NCI-H2029 (cell line): ENCODE data around the gene CXCL5.

Source experiments
- DNase-seq: peaks from one replicate; lab custom pipeline; 2025; lab: John Stamatoyannopoulos, UW

CXCL5 gene

DNA sequence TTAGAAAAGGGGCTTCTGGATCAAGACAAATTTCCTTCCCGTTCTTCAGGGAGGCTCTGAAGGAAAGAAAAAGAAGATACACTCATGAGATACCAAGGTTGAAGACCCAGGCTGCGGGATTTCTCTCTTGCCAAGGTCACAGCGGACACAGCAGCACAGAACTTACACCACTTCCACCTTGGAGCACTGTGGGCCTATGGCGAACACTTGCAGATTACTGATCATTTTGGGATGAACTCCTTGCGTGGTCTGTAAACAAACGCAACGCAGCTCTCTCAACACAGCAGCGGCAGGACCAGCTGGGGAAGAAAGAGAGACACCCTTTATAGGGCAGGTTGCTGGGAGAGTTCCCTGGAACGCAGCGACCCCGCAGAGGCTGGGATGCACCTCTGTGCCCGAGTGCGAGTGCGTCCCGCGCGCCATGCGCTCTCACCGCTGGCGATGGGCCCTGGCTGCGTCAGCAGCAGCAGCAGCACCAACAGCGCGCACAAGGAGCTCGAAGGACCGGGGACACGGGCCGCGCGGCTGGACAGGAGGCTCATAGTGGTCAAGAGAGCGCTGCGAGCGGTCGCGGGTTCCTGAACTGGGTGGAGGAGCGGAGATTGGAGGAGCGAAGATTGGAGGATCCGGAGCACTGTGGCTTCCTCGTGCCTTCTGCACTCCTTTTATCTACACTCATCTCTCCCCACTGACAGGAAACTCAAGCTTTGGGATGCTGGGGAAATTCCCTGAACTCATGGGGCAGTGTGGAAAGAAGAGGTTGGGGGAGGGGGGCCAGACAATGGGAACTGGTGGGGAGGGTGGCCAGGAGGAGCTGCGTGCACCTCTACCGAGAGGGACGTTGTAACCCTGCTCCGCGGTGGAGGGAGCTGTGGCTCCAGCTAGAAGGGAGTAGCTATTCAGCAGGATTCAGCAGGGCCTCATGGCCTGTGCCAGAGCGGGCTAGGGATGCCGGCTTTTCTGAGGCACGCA lies at the start of gene CXCL5:
TSS of gene CXCL5 (minus strand) at position 638 of the 972 bp plus-strand sequence. CDS start at position 542, 96 bp downstream.
- DNase-seq = no peak

DNA sequence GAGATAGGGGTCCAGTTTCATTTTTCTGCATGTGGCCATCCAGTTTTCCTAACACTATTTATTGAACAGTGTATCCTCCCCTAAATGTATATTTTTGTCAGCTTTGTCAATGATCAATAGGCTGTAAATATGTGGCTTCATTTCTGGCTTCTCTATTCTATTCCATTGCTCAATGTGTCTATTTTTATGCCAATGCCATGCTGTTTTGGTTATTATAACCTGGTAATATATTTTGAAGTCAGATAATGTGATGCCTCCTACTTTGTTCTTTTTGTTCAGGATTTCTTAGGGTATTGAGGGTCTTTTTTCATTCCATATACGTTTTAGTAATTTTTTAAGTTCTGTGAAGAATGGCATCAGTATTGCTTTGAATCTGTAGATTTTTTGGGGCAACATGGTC lies 48.7 kb upstream of the CXCL5 start:
- DNase-seq = no peak

DNA sequence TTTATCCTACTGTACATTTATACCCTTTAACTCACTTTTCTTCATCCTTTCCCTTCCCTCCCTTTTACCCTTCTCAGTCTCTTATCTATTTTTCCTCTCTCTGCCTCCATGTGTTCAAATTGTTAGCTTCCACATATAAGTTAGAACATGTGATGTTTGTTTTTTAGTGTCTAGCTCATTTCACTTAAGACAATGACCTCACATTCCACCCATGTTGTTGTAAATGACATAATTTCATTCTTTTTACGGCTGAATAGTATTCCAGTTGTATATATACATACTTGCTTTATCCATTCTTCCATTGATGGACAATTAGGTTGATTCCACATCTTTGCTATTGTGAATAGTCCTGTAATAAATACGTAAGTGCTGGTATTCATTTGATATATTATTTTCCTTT lies 47.3 kb upstream of the CXCL5 start:
- no peak for DNase-seq

DNA sequence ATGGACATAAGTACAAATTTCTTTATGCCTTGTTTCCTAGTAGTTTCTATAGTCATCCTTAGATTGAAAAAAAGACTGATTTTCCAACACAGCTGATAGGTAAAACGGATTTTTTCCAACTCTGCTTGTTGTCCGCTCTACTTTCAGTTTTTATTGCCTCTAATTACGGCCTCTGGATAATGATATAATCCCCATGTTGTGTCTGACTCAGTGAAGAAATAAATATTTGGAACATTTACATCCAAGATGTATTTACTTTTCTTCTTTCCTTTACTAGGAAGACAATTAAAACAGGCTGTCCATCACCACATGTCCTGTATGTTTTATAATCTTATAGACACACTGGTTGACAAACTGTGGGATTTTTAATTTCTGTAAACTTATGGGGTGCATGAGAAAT lies 46.8 kb upstream of the CXCL5 start:
- DNase-seq = no peak

DNA sequence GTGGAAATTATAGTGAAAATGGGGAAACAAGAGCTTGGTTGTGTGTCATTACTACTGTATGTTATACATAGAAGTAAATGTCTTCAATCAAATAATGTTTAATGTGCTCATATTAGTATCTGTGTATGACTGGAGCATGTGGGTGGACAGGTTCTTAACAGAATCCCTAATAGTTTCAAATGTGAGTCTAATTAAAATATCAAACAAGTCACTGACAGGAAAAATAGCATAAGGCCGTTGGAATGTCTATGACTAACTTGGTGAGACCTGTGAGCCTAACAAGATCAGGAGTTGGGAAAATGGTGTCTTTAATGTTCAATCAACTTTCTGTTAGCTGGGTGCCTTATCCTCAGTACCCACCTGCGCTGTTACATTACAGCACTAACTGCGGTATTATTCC lies 46.2 kb upstream of the CXCL5 start:
- no peak for DNase-seq

DNA sequence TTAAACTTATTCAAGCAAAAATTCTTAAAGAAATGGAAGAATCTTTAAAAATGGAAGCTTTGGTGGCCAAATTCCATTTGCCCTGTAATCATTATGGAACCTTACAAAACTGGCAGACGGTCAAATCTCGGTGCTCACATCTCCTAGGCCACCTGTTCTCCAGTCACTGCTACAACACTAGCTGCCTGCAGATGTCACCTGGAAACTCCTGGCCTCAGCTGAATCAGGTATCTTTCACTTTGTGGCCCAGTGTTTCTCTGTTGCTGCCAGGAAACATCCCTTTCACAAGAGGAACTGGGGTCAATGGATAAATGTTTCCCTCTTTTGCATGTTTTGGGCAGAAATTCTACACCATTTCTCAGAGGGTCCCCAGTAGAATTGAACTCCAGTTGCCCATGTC lies 44.2 kb upstream of the CXCL5 start:
- peak; percentile 34 for DNase-seq

DNA sequence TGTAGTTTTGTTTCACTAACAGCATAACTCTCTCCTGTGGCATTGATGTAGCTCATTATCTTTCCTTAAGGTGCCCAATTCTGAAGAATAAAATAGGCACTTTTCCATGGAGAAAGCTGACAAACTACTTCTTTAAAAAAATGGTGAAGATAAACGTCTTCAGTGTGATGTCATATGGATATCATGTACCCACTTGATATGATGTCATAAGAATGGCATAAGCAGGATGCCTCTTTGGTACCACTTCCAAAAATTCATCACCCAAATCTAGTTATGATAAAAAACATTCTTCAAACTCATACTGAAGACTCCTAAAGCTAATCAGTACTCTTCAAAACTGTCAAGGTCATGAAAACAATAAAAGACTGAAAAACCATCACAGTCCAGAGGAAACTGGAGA lies 42.9 kb upstream of the CXCL5 start:
- DNase-seq = no peak

DNA sequence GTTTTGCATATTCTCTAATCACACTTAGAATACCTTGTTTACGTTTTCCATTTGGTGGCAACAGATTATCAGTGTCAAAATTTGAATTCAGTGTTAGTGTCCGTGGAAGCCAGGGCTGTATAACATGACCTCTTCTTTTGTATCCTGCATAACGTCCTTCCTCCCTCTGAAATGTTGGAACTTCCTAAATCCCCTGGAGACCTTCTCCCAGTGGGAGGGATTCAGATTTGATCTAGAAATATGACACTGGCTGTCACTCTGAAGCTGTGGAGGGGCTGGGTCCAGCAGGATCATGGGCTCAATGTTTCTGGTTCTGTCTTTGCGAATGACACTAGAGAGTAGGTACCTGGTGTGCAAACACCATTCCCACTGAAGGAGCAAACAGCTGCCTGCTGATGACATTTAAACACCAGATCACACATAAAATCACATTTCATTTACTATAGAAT lies 40.9 kb upstream of the CXCL5 start:
- DNase-seq = no peak

DNA sequence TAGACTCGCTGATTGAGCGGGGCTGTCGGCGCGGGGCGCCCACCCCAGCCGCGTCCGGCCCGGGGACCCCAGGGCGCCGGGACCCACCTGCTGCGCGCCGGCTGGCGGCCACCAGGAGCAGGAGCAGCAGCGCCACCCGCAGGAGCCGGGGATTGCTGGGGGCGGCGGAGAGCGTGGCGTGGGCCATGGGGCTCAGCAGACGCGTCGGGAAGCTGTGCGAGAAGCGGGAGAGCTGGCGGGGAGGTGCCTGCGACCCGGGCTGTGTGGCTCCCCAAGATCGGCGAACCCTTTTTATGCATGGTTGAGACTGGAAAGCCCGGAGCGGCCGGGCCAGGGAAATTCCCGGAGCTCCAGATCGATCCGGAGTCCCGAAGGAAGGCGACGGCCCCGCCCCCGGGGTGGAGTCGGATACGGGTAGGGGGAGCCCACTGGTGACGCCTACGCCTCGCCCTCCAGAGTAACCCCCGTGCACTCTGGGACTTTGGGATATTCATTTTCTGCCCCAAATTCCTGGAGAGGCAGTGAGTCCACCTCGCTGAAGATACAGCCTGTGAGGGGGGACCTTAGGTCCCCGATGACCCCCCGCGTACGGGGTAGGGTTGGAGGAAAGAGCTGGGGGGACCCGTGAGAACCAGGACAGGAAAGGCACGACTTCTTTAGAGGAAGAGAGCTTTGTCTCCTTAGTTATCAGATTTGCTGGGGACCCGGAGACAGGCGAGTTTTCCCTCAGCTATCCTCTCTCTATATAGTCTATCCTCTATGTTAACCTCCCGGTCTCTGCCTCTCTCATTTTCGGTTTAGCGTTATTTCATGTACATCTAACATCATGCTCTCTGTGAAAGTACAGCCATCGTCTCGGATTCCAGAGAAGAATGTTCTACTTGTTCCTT lies 40.2 kb upstream of the CXCL5 start, which contains the start of gene CXCL3:
TSS of gene CXCL3 (minus strand) at position 265 of the 890 bp plus-strand sequence. CDS start at position 187, 78 bp downstream.
- no peak for DNase-seq

DNA sequence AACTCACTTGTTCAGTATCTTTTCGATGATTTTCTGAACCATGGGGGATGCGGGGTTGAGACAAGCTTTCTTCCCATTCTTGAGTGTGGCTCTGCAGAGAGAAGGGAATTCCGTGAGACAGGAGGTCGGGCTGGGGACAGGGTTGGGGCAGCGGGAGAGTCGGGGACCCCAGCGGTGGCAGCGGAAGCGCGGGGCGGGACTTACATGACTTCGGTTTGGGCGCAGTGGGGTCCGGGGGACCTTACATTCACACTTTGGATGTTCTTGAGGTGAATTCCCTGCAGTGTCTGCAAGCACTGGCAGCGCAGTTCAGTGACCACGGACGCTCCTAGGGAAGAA lies 39.6 kb upstream of the CXCL5 start:
- DNase-seq = no peak

DNA sequence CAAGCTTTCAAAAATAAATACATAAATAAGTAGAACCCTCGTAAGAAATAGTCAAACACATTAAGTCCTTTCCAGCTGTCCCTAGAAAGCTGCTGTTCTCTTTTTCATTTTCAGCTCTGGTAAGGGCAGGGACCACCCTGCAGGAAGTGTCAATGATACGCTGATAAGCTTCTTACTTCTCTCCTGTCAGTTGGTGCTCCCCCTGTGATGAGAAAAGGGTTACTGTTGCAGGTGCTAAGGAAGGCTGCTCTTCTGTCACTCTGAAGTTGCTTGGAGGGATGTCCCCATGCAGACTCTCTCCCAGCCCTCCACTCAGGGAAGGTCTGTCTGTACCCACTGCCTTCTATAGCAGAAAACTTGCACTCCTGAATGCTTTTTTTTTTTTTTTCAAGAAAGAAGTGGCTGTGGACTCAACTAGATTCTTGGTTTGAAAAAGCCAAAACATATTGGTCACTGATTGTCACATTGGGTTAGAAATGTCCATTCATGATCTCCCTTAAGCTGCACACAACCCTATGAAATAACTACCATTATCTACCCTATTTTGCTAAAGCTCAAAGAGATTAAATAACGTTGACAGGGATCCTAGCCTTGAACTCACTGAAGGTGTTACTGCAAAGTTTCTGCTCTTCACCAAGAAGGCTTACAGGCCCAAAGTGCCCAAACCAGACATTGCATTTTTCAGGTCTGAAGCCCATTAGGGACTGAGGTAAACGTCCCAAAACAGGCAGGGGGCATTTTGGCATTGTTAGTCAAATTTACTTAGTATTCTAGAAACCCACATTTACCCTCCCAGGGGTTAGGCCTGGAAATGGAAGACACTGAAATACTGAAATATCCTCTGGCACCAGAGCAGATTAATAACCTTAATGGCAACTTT lies 38.8 kb upstream of the CXCL5 start:
- DNase-seq = no peak

DNA sequence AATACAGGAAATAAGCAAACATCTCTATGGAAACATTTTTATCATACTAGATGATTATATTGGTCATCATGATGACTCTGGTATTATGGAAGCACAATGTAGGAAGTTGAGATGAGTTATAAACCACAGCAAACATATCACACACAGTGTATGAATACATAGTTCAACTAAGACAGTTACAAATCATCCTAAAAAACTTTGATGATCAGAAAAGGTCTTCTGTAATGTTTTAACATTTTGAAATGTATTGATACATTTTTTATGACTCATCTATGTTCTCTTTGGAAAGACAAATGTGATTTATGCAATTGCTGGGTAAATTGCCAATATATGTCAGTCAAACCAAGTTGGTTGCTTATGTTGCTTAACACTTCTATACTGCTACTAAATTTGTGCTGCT lies 35.3 kb upstream of the CXCL5 start:
- no peak for DNase-seq

DNA sequence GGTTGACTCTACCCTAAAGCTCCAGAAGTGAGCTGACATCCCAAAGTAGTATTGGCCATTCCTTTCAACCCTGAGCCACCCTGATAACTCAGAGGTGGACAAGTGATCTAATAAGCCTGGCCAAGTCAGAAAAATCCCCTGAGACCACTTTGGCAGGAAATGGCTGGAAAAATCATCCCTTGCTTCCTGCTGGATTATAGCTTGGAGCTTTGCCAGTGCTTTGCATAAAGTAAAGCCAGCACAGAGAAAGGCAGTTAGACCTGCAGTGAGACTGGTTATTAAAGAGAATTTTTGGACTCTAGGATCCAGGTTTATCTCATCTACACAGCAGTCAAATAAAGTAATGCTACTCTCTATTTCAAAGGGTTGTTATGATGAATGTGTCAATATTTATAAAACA lies 33.6 kb upstream of the CXCL5 start:
- peak; percentile 23 for DNase-seq

DNA sequence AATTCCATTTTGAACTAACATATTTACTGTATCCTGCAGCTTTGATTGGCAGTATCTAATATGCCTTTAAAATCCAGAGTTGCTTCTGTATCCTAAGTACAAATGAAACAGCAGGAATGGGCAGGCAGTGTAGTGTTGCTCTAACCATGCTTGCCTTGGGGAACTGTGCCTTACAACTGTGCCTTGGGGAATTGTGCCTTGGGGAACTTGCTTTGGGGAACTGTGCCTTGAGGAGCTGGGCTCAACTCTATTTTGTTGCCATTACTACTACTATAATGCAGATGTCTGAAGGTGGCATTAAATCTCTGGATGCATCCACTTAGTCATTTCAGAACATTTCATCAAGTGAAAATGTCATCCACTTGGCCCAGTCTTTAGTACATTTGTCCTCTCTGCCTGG lies 33.1 kb upstream of the CXCL5 start:
- DNase-seq = no peak

DNA sequence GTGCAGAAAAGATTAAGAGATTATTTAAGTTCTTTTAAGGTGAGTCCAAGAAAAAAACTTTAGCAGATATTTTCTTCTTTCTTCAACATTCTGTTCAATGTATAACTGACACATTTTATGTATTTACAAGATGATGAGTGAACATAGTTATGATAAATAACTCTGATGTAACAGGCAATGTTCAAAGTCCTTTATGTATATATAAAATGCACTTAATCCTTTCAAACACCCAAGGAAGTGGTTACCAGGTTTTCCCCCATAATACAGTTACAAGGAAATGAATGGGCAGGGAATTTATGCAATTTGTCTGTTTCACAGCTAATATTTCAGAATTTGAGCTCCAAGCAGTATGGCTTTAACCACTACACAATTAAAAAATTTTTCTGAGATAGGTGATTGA lies 31.8 kb upstream of the CXCL5 start:
- no peak for DNase-seq

DNA sequence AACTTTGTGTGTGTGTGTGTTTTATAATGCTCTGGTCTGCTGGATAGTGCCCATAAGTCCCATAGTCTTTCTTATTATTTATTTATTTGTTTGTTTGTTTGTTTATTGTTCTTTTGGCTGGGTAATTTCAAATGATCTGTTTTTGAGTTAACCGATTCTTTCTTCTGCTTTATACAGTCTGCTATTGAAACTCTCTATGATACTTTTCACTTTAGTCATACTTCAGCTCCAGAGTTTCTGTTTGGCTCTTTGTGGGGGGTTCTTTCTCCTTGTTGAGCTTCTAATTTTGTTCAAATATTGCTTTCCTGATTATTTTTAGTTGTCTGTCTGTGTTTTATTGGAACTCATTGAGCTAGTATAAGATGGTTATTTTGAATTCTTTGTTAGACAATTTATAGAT lies 30.0 kb upstream of the CXCL5 start:
- no peak for DNase-seq

DNA sequence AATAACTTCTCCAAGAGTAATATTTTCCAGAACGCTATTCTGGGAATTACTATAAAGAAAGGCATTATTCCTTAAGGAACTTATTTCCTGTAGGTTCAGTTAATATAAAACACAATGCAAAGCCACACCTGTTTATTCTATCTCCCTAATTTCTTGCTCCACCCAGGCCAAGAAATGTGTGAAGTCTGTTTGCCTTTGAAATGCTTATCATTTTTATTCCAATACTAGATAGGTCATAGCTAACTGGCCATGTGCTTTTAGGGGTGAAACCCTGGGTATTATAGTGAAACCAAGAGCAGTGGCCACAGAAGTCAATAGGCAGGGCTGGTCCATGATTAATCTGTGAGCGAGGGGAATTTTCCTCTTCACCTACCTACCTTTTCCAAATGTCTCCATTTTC lies 25.2 kb upstream of the CXCL5 start:
- DNase-seq = no peak

DNA sequence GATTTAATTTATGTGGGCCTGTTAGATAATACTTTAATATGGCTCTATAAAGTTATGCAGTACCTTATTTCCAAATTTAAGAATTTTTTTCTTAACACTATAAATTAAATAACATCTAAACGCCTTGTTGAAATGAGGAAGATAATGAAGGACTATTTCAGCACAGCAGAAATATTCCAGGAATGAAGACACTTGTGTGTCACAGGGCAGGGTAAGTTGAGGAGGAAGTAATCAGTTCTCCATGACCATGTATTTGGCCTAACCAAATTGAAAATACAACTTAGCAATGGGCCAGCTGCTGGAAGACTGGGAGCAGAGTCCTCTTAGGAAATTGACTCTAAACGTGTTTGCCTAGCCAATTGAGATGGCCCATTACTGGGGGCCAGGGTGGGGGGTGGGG lies 23.1 kb upstream of the CXCL5 start:
- no peak for DNase-seq

DNA sequence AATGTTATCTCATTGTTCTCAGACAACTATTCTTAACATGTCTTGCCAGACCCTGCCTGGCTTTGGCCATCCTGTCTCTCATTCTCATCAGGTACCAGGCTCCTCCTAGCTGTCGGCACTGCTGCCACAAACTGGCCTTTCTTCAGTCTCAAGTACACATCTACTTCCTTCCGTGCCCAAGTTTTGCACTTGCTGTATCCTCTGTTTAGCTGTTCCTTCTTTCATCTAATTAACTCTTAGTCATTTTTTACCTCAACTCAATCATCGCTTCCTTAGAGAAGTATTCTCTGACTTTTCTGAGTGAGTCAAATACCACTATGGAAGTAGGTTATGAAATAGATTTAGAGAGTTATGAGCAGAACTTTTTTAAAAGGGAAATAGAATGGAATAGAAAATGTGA lies 20.3 kb upstream of the CXCL5 start:
- no peak for DNase-seq

DNA sequence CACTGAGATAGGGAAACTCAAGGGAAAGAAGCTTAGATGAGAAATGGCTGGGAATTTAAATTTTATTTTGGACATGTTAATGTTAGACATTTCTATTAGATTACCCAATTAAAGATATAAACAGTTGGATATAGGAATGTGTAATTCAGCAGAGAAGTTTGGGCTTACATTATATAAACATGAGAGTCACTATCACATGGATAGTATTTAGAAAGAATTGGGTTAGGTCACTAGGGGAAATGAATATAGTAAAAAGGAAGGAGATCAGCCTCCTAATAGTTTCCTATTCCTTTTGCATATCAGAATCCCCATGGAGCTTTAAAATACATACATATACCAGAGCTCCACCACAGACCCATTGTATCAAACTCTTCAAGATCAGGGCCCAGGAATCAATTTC lies 19.6 kb upstream of the CXCL5 start:
- no peak for DNase-seq

DNA sequence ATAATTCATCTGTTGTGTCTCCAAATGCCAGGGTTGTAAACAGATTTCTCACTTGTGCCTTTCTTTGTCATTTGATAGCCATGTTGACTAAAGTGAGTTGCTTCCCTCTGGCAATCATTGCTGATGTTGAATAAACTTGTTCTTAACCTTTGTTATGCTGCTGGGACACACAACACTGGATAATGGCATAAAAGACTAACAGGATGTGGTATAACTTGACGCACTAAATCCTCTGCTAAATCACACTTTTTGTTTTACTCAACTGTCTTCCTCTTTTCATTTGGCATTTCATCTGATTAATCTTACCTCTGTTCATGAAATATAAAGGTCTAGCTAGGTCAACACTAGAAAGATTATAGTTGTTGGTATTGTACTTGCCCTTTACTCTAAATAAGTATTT lies 17.6 kb upstream of the CXCL5 start:
- DNase-seq = no peak
